Lower leg skin (tissue), 3 donors: ENCODE measurements around the gene DPYSL3.

Source experiments
- POLR2A ChIP-seq, 2 donors: fragments of 450-650 bp; IDR thresholded peaks; one replicate each; pipeline ENCODE4 v1.6.1; 2016 to 2017; ENCODE audit warnings: antibody characterized with exemption in 2 of 2, mild to moderate bottlenecking in 1 of 2, moderate library complexity in 1 of 2
- TF ChIP-seq, protein P1 (sequence below), 3 donors: fragments of 450-650 bp; IDR thresholded peaks; one replicate each; pipeline ENCODE4 v1.5.1; 2016; ENCODE audit warnings: antibody characterized with exemption in 3 of 3, mild to moderate bottlenecking in 3 of 3, moderate library complexity in 2 of 3

DNA sequence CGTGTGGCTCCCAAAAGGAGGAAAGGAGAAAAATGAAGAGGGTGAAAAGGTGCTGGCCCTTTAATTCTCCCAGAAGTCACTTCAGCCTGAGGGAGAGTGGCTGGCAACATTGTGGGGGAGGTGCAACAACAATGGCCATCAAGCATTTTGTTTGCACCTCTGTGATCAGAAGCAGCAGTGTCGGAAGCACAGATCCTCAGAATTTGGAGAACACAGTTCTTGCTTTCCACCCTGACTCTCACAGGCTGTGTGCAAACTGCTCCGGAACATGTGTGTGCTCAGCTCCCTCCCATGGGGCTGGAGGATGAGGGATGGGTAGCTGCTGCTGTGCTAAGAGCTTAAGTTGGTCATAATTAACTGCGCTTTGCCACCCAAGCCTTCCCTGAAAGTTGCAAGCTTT is 127.1 kb downstream of the DPYSL3 start:
- TF ChIP-seq, protein P1, sequence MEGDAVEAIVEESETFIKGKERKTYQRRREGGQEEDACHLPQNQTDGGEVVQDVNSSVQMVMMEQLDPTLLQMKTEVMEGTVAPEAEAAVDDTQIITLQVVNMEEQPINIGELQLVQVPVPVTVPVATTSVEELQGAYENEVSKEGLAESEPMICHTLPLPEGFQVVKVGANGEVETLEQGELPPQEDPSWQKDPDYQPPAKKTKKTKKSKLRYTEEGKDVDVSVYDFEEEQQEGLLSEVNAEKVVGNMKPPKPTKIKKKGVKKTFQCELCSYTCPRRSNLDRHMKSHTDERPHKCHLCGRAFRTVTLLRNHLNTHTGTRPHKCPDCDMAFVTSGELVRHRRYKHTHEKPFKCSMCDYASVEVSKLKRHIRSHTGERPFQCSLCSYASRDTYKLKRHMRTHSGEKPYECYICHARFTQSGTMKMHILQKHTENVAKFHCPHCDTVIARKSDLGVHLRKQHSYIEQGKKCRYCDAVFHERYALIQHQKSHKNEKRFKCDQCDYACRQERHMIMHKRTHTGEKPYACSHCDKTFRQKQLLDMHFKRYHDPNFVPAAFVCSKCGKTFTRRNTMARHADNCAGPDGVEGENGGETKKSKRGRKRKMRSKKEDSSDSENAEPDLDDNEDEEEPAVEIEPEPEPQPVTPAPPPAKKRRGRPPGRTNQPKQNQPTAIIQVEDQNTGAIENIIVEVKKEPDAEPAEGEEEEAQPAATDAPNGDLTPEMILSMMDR (IDR thresholded peaks at IDR 0.05): no peak
- TF ChIP-seq POLR2A (IDR thresholded peaks at IDR 0.05): no peak
